ENCODE data around the gene HTT-AS. TPM values are rescaled to one million over a fixed set of nuclear protein-coding genes. Genes with fewer than 3 reads are reported as not detected.

The HTT-AS gene
- total and polyA plus RNA-seq, 2 of the 8 experiments (the other 6 are each of a cell fraction or from before 2014, with no cell fraction given): not detected

- no peak overlapping the region for H3K27ac ChIP-seq (ENCODE audit: low read depth, low read length)
- H3K9ac ChIP-seq (replicated peaks in 1 of 4; ENCODE audit: extremely low read depth in 1 of 4, low read depth in 3 of 4, low read length in 3 of 4): no peak overlapping the region
- no peak overlapping the region for H3K4ac ChIP-seq (replicated peaks; ENCODE audit: insufficient read length, low read depth, low read length)
- H2BK12ac ChIP-seq (ENCODE audit: low read depth, low read length): no peak overlapping the region
- H2BK120ac ChIP-seq (replicated peaks; ENCODE audit: low read depth, low read length): no peak overlapping the region
- no peaks in the 10 kb centered on the region for H3K79me1 ChIP-seq (ENCODE audit: low read depth, low read length)
- H3K23ac ChIP-seq (ENCODE audit: insufficient read length): no peak overlapping the region
- no peak overlapping the region for H2BK5ac ChIP-seq (ENCODE audit: low read depth, low read length)
- no peak overlapping the region for H3K56ac ChIP-seq (replicated peaks; ENCODE audit: insufficient read length, low read depth, low read length)
- H3K36me3 ChIP-seq (ENCODE audit: control insufficient read depth in 2 of 4, insufficient read depth in 4 of 4, low read length in 3 of 4): no peaks in the 10 kb centered on the region
- H4K20me1 ChIP-seq (replicated peaks in 1 of 2; ENCODE audit: control insufficient read depth in 1 of 2, insufficient read depth in 2 of 2, low read length in 2 of 2): no peaks in the 10 kb centered on the region
- H3K4me1 ChIP-seq (replicated peaks in 1 of 4; ENCODE audit: control insufficient read depth in 3 of 4, insufficient read depth in 4 of 4, low read length in 3 of 4): no peaks in the 10 kb centered on the region
- H2BK15ac ChIP-seq (ENCODE audit: low read length): no peak overlapping the region
- H3K9me3 ChIP-seq (ENCODE audit: insufficient read depth in 2 of 2, low read depth in 1 of 2, low read length in 1 of 2): no peaks in the 10 kb centered on the region
- ChIA-PET POLR2A (ENCODE audit: partially characterized antibody) (interaction anchor here (1.5 kb wide), 1 partner anchor 71 kb away, joined by 4 read pairs; the partner anchor contains the start of genes GRK4 and NOP14), CTCF (ENCODE audit: partially characterized antibody) (interaction anchor here (1.1 to 12.5 kb wide), 5 partner anchors 8 to 57 kb away, joined by 3 to 89 read pairs (median 8); no protein-coding TSS in a partner anchor)
- no peak overlapping the region for H3K4me2 ChIP-seq (ENCODE audit: insufficient read depth in 1 of 2, low read depth in 2 of 2, low read length in 2 of 2)
- H2AK5ac ChIP-seq (ENCODE audit: low read depth, low read length): no peak overlapping the region
- H3K14ac ChIP-seq (ENCODE audit: insufficient read length): no peak overlapping the region
- H3K27me3 ChIP-seq (replicated peaks in 1 of 4; ENCODE audit: control insufficient read depth in 3 of 4, extremely low read depth in 1 of 4, insufficient read depth in 3 of 4, low read length in 3 of 4): no peaks in the 10 kb centered on the region; a peak in 2 of 7 replicates
- no peak for DNase-seq (ENCODE audit: low read depth in 1 of 2, low spot score in 2 of 2)
- no peak overlapping the region; the same call in 1 of the 2 replicates for H2AFZ ChIP-seq (ENCODE audit: low read length)
- no peak overlapping the region for H3K4me3 ChIP-seq (ENCODE audit: extremely low read depth in 1 of 4, insufficient read depth in 2 of 4, low read depth in 3 of 4, low read length in 4 of 4)
- H2BK20ac ChIP-seq (ENCODE audit: low read length): no peak overlapping the region
- H4K8ac ChIP-seq (ENCODE audit: extremely low read depth, insufficient read depth, low read length): no peak overlapping the region
- FAIRE-seq: no peak
- 87% methylated on average over 8 of the region's 8 CpGs; no CpG with 5 or more reads in 1 of the 2 experiments for WGBS, 2 experiments (ENCODE audit: extremely low coverage in 1 of 2, insufficient coverage in 1 of 2, insufficient read length in 1 of 2, insufficient replicate concordance in 2 of 2, low coverage in 1 of 2, low lambda C conversion rate in 2 of 2, missing lambda C conversion rate in 1 of 2)
- H3K18ac ChIP-seq (ENCODE audit: extremely low read depth, low read length): no peak overlapping the region
- TF ChIP-seq ATF2 (IDR thresholded peaks at IDR 0.05; ENCODE audit: low read length) (no peak), POU5F1 (IDR thresholded peaks at IDR 0.05; ENCODE audit: low read depth, low read length) (no peak), NANOG (IDR thresholded peaks at IDR 0.05; ENCODE audit: insufficient read depth, low read depth, low read length, poor library complexity, severe bottlenecking) (no peak), RNF2 (IDR thresholded peaks at IDR 0.05; ENCODE audit: borderline replicate concordance, low read depth, low read length, missing control alignments, poor library complexity, severe bottlenecking) (no peak)
- H4K5ac ChIP-seq (ENCODE audit: insufficient read length, low read depth, low read length): no peak overlapping the region
- no peak overlapping the region for H4K91ac ChIP-seq (replicated peaks; ENCODE audit: insufficient read length, low read length)
- no peaks in the 10 kb centered on the region for H3K79me2 ChIP-seq (ENCODE audit: control insufficient read depth in 1 of 2, insufficient read depth in 2 of 2, low read length in 2 of 2)
- no peaks in the 10 kb centered on the region for H3K23me2 ChIP-seq (ENCODE audit: low read depth, low read length)
These were observed 40.1 kb downstream of the HTT-AS start for GRCh38 chr4:3034231-3034630.
